Astrocyte of the spinal cord (primary cell): Measurements from ENCODE around the gene ACADS.

Source experiments
- DNase-seq: peaks from one replicate; pipeline ENCODE4 v3.0.0; 2011; ENCODE audit warnings: low read depth, low spot score
- H3K4me3 ChIP-seq: 2 replicates; pipeline ENCODE4 v1.5.1; 2011; ENCODE audit warnings: low read depth, mild to moderate bottlenecking, low read length, moderate library complexity
- in situ Hi-C: cut with HindIII; loops from 2 replicates; pipeline ENCODE4 v1.10.0; 2017; ENCODE audit warnings: low sequenced_read_pairs
- TF ChIP-seq, protein P1 (sequence below): IDR thresholded peaks from 2 replicates; pipeline ENCODE4 v1.5.1; 2012; ENCODE audit warnings: low read depth, mild to moderate bottlenecking, low read length, inconsistent platforms

The ACADS gene

DNA sequence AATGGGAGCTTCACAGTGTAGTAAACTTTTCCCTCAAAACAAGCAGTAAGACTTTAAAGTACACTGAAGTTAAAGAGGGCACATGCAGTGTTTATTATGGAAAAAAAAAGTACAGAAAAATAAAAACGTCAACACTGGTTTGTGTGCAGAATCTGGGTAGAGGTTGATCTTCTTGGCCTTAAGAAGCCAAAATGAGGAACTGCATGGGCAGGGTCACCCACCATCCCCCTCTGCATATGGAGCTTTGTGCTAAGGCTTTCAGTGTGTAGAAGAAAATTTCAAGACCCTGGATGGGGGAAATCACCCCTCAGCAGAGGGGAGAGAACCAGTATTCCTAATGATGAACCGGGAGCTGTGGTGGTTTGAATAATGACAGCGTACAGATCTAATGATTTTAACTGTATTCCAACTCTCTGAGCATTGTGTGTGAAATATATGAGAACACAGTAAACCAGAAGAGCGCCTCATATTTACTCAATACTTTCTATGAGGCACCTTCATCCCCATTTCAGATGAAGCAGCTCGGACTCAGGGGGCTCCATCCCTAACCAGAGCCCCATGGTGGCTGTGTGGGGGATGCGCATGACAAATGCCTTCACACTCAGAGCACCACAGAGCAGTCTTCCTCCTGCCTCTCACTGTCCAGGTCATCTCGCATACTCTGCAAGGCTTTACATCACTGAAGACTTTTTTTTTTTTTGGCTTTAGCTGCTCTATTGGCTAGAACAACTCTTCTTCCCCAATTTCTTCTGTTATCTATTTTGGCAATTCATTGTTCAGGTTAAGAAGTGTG, 33.4 kb downstream of the ACADS start:
- in situ Hi-C loops: no loop called here
- TF ChIP-seq, protein P1, sequence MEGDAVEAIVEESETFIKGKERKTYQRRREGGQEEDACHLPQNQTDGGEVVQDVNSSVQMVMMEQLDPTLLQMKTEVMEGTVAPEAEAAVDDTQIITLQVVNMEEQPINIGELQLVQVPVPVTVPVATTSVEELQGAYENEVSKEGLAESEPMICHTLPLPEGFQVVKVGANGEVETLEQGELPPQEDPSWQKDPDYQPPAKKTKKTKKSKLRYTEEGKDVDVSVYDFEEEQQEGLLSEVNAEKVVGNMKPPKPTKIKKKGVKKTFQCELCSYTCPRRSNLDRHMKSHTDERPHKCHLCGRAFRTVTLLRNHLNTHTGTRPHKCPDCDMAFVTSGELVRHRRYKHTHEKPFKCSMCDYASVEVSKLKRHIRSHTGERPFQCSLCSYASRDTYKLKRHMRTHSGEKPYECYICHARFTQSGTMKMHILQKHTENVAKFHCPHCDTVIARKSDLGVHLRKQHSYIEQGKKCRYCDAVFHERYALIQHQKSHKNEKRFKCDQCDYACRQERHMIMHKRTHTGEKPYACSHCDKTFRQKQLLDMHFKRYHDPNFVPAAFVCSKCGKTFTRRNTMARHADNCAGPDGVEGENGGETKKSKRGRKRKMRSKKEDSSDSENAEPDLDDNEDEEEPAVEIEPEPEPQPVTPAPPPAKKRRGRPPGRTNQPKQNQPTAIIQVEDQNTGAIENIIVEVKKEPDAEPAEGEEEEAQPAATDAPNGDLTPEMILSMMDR: no peak
- no peak overlapping the region for H3K4me3 ChIP-seq
- no peak for DNase-seq

DNA sequence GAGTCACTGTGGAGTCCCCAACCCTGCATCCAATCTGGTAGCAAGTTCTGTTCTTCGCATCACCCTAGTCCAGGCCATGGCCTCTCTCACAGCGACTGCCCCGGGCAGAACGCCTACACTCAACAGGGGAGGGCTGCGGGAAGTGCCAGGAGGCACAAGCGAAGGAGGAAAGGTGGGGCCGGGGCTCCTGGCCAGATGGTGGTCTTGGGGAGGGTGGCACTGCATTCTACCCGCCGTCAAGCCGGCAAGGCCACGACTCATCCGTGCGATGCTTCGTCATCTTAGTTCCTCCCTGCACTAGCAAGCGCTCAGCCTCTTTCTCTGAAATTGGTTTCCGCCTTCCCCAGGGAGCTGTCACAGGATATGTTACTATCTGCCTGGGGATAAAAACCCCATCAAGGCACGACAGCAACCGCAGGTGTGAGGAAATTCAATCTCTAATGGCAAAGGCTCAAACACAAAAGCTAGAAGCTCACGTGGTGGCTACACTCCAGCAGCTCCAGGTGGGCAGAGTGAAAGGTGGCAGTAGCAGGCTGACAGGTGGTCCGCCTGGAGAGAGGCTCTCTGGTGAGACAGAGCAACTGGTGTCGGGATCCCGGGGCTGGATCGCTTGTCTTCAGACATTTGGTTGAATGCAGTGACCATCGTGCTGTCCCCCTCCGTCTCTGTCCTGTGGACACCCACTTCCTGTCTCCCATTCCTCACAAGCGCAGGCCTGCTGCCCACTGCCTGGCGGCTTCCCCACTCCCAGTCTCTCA, 34.1 kb downstream of the ACADS start:
- in situ Hi-C loops: no loop called here
- TF ChIP-seq, protein P1: no peak
- DNase-seq: no peak
- no peak overlapping the region for H3K4me3 ChIP-seq

DNA sequence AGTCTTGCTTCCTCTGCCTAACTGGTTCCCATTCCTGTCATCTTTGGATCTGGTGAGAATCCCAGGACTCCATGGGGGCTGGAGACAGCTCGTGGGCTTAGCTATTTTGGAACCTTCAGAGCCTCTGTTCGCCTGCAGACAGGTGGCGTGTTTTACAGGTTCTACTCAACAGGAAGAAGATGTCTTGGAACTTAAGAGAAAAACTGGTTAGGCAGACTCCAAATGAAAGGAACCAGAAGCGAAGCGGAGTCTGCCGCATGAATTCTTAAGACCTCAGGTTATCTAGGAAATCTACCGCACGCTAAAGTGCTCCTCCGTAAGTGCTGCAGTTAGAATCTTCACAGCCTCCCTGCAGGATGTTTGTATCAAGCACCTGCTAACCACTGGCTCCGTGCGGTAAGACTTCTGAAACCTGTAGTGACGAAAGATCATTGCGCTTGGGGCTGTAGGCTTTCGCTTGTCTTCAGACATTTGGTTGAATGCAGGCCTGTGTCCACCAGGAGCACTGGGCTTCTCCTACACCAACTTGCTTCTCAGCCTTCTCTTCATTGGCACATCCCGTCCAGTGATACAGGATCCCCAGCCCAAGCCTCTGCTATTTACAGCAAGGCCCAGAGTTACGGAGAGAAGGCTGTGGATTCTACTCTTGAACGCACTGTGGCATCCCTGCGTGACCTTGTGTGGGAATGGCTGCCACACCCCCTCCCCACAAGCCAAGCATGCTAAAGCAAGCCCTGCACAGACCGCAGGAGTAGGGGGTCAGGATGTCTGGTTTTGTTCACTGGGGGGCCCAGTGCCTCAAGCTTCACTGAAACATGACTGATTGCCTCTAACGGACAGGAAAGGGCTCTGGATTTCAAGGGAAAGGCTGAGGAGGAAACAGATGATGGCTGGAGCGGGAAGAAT, 35.0 kb downstream of the ACADS start:
- no peak for DNase-seq
- TF ChIP-seq, protein P1: no peak
- H3K4me3 ChIP-seq: no peak overlapping the region
- in situ Hi-C loops: no loop called here

DNA sequence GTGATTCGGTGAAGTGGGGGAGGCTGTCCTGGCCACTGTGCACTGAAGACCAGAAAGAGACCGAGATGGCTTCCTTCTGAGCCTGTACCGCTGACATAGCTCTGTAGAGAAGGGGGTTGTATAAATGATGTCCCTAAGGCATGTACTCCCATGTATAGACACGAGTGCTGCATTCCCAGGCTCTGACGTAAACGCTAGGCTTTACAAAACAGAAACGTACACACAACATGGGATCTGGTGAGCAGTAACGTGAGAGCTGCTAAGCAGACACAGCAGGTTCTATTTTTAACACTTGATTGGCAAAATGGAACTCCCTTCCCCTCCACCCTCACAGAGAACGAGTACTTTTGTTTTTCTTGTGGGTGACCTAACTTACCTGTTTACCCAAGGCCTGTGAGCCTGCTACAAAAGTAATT, 35.9 kb downstream of the ACADS start:
- no peak overlapping the region for H3K4me3 ChIP-seq
- TF ChIP-seq, protein P1: no peak
- peak; percentile 83 for DNase-seq
- in situ Hi-C loops: no loop called here

DNA sequence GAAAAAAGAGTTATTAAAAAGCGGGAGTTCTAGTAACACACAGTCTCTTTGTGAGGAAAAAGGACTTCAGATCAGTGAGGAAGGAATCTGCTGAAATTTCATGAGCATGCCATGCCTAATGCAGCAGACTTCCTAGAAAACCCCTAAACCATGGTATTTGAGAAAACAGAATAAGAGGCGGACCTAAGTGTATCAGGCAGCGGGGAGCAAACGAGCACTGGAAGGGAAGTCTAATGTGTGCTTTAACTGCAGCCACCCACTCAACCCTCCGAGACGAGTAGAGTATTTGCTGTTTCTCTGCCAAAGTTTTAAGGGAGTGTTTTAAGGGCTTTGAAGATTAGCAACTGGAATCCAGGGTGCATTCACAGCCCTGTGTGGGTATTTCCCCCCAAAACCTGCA, 36.5 kb downstream of the ACADS start:
- no peak overlapping the region for H3K4me3 ChIP-seq
- in situ Hi-C loops: no loop called here
- DNase-seq: peak; percentile 5
- TF ChIP-seq, protein P1: no peak

DNA sequence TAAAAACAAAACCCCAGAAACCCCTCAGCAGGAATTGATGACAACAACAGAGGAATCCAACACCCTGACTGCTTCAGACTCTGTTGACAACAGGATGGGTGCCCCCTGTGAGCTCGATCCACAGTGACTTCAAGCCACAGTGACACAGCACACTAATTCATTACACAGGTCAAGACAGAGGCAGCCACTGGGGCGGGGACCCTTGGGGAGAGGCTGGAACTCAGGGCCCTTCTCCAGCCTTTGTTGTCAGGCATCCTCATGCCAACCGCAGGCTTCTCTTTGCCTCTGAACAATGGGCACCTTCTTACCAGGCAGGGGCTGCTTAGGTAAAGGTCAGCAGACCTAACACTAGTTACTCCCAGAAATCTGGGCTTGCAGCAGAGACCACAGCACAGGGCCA, 37.6 kb downstream of the ACADS start:
- no peak overlapping the region for H3K4me3 ChIP-seq
- in situ Hi-C loops: no loop called here
- TF ChIP-seq, protein P1: no peak
- no peak for DNase-seq
